Liver (tissue), 2 donors: ENCODE measurements around the gene ARHGAP21.

Source experiments
- CTCF ChIP-seq: fragments of 150-350 bp; IDR thresholded peaks from 2 replicates; pipeline ENCODE4 v1.5.1; 2017; ENCODE audit warnings: improper control_type of control experiment, low read depth, low read length; ENCODE audit not compliant: missing input control
- MAX ChIP-seq: IDR thresholded peaks from 2 replicates; pipeline ENCODE4 v1.6.1; 2016; ENCODE audit warnings: antibody characterized with exemption
- donor health status: healthy.

- TF ChIP-seq CTCF (no peak), MAX (no peak)
Observed at GRCh38 chr10:24678757-24679156, 44.9 kb downstream of the ARHGAP21 start.
